Spleen (tissue), 7 donors: ENCODE data around the gene PSMB8.

Source experiments
- CTCF ChIP-seq, 11 experiments: fragments of 200-600 bp in 7 of 11; fragments of 450-650 bp in 4 of 11; sonication (generic) in 4 of 11; IDR thresholded peaks in 8 of 11; conservative IDR thresholded peaks in 3 of 11; 1 replicate in 7 of 11; 2 replicates in 4 of 11; pipeline versions ENCODE4 v1.4.0 to v1.8.0; 2016 to 2021; ENCODE audit warnings: antibody characterized with exemption in 11 of 11, inconsistent platforms in 4 of 11, mild to moderate bottlenecking in 1 of 11
- POLR2AphosphoS5 ChIP-seq, 3 donors: sonication (generic); formaldehyde crosslinking; IDR thresholded peaks; one replicate each; pipeline ENCODE4 v1.5.1; 2017; ENCODE audit warnings: antibody characterized with exemption in 3 of 3
- donor health status: DM: no; HTN: no; CAD: no; lungs with moderate emphysema.
- donor health status: DM: no; HTN: no; CAD: no.
- donor health status: DM: no; HTN: no; CAD: no.

- no peak for TF ChIP-seq CTCF (IDR thresholded peaks at IDR 0.05 in 8 of 11, conservative IDR thresholded peaks at IDR 0.05 in 3 of 11)
- TF ChIP-seq POLR2AphosphoS5 (IDR thresholded peaks at IDR 0.05), result no peak
Measured at GRCh38 chr6:32819729-32820128, 24.1 kb downstream of the PSMB8 start.
